Right kidney (tissue), 1 donor: ENCODE measurements around the gene GSE1.

Experiments used
- DNase-seq: peaks from one replicate; pipeline ENCODE4 v3.0.0-alpha.2; 2016

Gene GSE1

DNA sequence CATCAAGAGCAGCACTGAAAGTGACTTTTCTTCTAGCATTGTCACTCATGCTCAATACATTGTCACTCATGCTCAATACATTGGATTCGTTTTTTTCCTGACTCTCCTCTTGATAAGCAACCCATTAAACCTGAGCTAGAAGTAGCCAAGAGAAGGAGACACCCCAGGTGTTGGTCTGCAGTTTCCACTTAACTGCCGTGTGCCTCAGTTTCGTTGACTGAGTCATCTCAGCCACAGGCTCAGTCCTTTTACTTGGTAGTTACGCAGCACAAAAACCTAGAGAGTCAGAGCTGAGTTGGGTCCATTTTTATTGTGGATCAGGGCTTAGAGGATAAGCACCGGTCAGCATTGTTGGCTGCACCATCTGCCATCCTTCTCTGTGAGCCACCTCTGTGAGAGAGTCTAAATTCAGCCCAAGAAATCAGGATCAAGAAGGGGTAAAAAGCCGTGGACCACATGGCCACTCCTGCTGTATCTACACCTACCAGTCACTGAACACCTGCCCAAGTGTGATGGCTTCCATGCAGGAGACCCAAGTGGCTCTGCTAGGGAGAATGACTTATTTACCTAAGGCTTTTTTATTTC is 64.4 kb downstream of the GSE1 start:
- no peak for DNase-seq

- no peak for DNase-seq
Observed at GRCh38 chr16:85678016-85678415, 64.9 kb downstream of the GSE1 start.

- no peak for DNase-seq
Observed at GRCh38 chr16:85678821-85679220, 65.7 kb downstream of the GSE1 start.

DNA sequence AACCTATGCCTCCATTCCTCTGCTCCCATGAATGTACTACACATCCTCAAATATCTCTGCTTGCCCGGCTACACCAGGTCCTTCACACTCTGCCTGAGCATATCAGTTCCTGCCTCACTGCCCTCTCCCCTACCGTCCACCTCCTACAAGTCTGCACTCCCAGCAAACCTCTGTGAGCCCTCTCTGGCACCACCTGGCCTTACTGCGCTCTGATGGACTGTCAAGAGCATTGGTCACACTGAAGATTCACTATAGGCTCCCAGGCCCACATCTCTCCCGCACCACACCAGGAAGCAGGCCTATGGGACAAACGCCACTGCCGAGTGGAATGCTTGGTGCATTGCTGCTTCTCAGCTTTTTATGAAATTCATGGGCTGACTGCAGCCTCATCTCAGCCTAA is 66.7 kb downstream of the GSE1 start:
- DNase-seq = no peak

DNA sequence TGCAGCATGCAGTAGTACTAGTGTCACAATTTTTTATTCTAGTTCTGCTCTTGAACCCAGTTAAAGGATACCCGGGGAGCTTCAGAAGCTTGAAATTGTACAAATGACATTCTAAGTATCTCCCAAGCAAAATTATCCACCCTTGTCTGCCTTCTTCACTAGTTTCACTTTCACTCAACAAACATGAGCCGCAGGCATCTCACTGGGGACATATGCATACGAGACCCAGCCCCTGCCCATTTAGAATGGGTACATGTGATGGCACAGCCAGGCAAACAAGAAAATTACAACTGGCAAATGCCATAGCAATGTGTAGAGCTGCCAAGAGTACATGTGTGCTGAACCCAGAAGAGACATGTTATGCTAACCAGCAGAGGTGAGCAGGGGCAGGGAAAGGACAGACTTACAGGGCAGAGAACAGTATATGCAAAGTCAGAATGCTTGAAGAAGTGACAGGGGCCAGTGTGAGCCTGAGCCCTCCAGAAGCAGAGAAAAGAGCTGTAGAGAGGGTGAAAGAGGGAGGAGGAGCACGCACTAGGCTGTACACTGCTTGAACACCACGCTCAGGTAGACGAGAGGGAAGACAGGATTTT is 67.3 kb downstream of the GSE1 start:
- no peak for DNase-seq

DNA sequence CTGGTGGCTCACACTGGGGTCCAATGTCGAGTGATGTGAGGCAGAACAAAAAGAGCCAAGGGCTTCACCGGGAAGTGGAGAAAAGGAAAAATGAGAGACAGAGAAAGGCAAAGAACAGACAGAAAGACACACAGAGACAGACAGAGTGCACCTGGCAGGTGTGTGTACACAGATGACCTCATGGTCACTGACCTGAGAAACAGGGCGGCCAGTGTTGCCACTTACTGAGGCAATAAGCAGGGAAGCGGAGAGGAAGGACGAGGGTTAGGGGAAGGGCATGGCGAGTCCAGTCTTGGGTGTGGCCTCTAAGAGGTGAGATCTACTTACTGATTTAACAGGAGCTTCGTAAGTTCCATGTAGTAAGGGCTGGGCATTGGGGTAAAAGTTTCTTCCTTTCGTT is 68.1 kb downstream of the GSE1 start:
- no peak for DNase-seq

DNA sequence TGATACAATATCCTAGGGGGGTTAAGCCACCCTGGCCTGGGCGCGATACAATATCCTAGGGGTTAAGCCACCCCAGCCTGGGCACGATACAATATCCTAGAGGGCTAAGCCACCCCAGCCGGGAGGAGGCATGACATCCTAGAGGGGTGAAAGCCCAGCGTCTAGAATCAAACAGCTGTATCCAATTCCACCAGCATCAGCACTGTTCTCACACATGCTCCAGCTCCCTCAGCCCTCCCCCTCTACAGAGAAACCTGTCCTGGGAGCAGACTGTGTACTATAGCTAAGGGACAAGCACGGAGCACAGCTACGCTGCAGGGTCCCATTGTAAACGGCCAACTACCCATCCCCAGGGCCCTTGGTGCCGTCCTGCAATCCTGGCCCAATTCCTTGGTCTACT is 69.4 kb downstream of the GSE1 start:
- no peak for DNase-seq

GRCh38 chr16:85683363-85683762 is 70.2 kb downstream of the GSE1 start:
- no peak for DNase-seq

- DNase-seq = no peak
Observed at GRCh38 chr16:85685251-85685650, 72.1 kb downstream of the GSE1 start.

DNA sequence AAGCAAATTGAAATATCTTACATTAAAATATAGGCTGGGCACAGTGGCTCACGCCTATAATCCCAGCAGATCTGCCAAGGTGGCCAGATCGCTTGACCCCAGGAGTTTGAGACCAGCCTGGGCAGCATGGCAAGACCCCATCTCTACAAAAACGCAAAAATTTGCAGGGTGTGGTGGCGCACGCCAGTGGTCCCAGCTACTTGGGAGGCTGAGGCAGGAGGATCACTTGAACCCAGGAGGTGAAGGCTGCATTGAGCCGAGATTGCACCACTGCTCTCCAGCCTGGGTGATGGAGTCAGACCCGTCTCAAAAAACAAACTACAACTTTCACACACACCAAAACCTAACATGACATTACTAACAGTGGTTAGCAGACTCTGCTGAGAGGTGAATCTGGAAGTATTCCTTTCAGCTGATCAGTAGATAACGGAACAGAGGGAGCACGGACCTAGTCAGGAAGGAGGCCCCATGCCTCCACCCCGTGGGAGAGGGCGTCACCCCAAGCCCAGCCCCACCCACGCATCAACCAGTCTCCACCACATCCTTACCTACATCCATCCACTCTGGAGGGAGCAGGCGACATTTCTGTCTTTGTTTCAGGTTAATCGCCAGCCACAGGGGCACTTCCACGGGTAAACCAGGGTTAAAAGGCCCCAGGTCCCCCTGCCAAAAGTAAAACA is 73.9 kb downstream of the GSE1 start:
- no peak for DNase-seq

DNA sequence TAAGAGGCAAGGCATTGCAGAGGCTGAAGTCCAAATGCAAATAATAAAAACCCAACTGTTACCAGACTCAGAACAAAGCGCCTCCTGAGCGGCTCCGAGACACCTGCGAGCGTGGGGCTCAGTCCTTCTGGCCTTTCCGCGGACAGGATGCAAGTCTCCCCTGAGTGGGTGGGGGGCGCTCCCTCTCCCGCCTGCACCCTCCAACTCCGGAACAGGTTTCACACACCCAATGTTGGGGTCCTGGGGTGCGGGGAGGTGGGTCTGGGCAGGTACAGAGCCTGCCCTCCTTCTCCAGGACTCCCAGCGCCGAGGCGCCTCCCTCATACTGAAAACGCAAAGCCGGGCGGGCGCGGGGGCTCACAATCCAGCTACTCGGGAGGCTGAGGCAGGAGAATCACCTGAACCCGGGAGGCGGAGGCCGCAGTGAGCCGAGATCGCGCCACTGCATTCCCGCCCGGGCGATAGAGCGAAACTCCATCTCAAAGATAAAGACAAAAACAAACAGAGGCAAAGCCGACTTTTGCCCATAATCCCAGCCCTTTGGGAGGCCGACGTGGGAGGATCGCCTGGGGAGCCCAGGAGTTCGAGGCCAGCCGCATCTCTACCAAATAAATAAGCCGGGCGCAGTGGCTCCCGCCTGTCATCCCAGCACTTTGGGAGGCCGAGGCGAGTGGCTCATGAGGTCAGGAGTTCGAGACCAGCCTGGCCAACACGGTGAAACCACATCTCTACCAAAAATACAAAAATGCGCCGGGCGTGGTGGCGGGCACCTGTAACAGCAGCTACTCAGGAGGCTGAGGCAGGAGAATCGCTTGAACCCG is 74.7 kb downstream of the GSE1 start:
- no peak for DNase-seq

DNA sequence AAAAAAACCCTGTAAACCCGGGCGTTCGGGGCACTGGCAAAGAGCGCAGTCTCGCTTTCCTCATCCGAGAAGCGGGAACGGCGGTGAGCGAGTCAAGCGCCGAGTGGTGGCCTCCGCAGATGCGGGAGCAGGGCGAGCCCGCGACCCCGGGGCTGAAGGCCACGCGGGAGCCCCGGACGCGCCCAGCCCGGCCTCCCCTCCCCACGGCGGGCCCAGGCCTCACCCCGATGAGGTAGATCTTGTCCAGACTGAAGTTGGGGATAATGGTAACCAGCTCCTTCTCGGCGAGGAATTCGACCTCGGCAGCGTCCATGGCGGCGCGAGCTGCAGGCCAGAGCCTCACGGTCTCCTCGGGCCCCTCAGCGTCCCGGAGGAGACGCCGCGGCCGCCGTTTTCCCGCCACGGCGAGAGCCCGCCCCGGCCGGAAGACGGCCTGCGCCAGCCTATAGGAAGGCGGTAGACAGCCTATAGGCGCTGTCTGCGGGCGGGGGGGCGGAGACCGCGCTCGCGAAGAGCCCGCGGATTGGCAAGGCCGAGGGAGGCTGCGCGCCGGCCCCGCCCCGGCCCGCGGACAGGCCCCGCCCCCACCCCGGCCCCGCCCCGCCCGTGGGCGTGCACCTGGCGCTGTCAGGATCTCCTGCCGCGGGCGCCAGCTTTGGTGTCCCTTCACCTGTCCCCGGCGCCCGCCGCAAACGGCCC is 75.6 kb downstream of the GSE1 start, which contains the start of gene GINS2:
TSS of gene GINS2 (minus strand) at position 369 of the 699 bp plus-strand sequence. CDS start at position 313, 56 bp downstream.
- DNase-seq = peak; percentile 79

DNA sequence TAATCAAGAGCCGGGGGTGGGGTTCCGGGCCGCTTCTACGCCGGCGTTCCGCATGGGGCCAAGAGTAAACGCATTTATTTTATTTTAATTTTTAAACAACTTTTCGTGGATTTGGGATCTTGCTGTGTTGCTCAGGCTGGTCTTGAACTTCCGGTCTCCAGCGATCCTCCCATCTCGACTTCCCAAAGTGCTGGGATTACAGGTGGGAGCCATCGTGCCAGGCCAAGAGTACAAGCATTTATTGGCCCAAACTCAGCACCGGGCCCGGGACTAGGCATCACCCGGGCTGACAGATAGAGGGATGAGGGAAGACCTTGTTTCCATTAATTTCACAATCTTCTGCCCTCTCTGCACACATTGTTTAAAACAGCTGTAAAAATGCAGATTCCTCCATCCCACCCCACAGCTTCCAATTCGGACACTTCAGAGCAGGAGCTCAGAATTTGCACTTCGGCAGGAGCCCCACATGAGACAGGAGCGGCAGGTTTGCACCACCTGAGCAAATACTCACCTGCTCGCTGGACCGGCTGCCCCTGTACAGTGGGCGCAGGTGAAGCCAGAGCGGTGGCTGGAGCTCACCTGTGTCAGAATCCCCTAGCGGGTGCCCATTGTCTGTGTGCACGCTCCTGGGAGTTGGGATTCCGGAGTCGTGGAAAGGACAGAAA is 76.3 kb downstream of the GSE1 start:
- DNase-seq = peak; percentile 53

DNA sequence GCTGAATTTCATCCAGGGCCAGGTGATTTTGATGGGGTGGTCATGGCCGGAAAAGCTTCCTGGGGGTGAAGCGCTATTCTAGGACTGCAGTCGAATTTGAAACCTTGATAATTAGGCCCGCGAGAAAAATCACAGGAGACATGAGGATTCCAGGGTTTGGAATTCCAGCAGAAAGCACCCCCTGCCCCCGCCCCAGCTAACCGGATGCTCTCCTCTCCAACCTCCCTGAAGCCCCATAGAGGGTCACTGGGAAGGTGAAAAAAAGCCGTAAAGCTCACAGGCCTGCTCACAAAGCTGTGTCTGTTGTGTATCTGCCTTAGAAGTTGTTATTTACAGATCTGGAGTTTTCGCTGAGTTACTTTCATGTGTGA is 76.8 kb downstream of the GSE1 start:
- DNase-seq = no peak

- DNase-seq = no peak
Observed at GRCh38 chr16:85690469-85691064, 77.4 kb downstream of the GSE1 start.

DNA sequence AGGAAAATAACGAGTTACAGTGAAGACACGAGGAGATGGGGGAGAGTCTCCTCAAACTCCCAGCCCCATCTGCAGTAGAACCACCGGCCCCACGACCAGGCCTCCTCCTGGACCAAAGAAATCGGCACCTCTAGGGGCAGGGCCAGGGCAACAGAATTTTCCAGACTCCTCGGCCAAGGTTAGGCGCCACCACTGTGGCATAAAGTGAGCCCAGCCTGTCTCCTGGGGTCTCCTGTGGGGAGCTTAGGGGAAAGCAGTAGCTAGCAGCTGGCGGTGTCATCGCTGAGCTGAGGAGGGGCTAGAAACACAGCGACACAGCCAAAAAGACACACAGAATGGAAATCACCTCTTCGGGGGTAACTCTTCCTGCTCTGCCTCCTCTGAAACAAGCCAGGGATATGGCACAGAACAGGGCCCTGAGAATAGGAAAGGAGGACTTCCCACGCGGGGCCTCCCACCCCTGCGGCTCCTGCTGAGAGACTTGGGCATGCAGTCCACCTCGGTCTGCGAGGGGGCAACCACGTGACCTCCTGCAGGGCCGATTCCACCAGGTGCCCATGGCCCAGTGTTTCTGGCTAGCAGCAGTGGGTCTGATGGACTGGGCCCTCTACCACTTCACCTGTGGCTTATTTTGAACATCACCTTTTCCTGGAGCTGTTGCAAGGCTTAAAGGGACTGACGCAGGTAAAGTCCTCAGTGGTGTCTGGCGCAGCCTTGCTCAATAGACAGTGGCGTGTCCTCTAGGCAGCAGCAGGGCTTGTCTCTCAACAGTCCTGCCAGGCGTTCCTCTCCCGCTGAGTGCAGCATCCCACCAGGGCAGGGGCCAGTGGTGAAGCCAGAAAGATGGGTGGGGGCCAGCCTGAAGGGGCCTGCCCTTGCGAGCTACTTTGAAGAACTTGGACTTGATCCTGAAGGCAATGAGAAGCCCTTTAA is 82.3 kb downstream of the GSE1 start:
- no peak for DNase-seq

DNA sequence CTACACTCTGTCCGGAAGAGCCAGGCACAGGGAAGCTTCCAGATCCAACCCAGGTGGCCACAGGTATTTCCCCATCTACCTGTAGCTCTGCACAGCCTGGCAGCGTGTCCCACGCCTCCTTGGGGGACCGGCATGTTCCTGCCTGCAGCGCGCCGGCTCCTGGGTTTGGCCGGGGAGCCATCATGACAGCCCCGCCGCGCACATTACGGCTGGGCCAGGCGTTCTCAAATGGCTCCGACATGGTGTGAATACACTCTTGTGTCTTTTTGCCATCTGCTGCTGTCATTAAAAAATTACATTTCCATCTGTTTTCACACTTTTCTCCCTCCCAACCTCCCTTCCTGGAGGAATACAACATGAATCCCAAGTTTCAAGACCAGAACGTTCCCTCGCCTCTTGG is 83.7 kb downstream of the GSE1 start:
- no peak for DNase-seq

GRCh38 chr16:85697431-85697830 is 84.3 kb downstream of the GSE1 start:
- no peak for DNase-seq

GRCh38 chr16:85698459-85698891 is 85.4 kb downstream of the GSE1 start:
- no peak for DNase-seq

GRCh38 chr16:85698935-85699558 is 85.9 kb downstream of the GSE1 start:
- no peak for DNase-seq
